Fibroblast of skin of scalp (primary cell): Measurements from ENCODE around the gene ATP8B1. TPM values are rescaled to one million over a fixed set of nuclear protein-coding genes. Genes with fewer than 3 reads are reported as not detected.
"Not testable (repeated sequence)": the region's sequence is repeated elsewhere in the genome, so short reads cannot be mapped to it uniquely, and the experiment has no call there.

ENCODE experiments used
- DNase-seq: peaks from one replicate; pipeline ENCODE4 v3.0.0-alpha.2; 2013
- polyA plus RNA-seq, 2 experiments: library from polyadenylated mRNA; unstranded; fragments of 120-200 nt; gene quantifications; one replicate each; pipeline ENCODE4 v1.2.1, GENCODE V29; 2013; ENCODE audit not compliant: insufficient read length in 2 of 2

The ATP8B1 gene
- polyA plus RNA-seq (2013, experiment 1 of 2; ENCODE audit: insufficient read length), result 34.3 TPM
- polyA plus RNA-seq (2013, experiment 2 of 2; ENCODE audit: insufficient read length), result 36.2 TPM

DNA sequence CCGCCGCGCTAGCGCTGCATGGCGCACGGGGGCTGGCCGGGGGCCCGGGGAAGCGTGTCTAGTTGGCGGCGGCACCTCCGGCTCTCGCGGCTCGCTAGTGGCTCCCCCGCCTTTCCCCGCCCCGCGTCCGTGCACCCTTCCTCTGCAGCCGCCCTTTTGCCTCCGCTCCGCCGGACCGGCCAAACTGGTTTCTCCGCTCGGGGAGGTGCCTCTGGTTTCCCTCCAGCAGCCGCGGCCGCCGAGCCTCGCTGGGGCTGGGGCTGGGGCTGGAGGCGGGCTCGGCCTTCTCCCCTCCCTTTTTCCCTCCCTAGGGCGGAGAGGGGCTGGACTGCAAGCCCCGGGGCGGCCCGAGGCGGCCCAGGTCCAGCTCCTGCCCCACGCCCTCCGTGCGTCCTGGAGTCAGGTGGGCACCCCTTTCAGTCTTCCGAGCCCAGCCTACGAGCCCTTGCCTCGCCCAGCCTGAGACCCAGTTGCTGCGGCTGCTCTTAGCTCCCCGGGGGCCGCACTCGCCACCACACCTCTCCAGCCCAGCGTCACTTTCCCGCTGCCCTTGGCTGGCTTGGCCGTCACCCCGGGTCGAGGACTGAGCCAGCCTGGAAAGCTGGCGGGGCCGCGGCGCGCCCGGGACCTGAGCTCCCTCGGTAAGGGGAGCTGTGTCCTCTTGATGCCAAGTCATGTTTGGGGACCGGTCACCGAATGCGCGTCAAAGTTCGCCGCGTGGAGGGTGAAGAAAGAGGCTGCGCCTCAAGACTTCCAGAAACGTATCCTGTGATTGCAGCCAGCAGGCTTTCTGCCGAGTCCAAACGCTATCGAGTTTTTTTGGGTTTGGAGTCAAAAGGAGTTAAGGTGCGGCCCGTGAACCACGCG is at the start of gene ATP8B1:
Gene ATP8B1 (minus strand): TSS at position 213 of the 867 bp plus-strand sequence. CDS start 71,508 bp downstream, outside the sequence.
- DNase-seq, result peak; percentile 80

DNA sequence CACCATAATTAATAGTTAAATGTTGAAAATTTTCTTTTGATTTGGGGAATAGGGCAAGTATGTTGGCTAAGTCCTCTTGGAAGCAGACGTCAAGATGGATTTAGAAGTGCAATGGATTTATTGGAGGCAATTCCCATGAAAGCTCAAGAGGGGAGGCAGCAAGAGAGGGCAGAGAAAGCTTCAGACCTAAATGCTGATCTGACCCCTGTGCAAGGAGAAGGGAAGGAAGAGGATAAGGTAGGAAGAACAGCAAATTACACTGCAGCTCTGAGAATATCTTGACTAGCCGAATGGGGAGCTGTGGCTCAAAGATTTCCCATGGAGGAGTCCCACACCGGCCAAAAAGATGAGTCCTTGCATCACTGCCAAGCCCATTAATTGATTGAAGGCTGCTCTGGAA is 46.9 kb upstream of the ATP8B1 start:
- no peak for DNase-seq

DNA sequence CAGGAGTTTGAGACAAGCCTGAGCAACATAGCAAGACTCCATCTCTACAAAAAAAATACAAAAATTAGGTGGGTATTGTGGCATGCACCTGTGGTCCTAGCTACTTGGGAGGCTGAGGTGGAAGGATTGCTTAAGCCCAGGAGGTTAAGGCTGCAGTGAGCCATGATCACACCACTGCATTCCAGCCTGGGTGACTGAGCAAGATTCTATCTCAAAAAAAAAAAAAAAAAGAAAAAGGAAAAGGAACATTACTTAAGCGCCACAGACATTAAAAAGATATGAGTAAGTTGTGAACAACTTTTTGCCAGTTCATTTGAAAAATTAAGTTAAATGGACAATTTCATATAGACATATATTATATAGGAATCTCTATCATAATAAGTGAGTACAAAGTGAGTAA is 45.3 kb upstream of the ATP8B1 start:
- not testable (repeated sequence) for DNase-seq

- not testable (repeated sequence) for DNase-seq
These were observed 44.3 kb upstream of the ATP8B1 start for GRCh38 chr18:57847431-57847830.

DNA sequence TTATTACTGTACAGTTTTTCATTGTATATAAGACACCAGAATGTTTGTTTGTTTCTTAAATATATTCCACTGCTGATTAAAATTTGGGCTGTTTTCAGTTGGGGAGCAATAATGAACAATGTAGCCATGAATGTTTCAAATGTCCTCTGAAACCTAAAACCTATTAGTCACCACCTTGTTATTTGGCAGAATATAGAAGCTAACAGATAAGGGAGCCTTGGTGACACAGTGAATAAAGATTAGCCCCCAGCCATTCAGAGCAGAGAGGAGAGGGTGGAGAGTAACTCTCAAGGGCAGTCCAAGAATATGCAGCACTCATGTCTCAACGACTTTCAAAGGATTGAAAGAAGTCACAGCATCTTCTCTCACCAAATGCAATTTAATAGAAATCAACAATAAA is 43.1 kb upstream of the ATP8B1 start:
- DNase-seq, result peak; percentile 67

DNA sequence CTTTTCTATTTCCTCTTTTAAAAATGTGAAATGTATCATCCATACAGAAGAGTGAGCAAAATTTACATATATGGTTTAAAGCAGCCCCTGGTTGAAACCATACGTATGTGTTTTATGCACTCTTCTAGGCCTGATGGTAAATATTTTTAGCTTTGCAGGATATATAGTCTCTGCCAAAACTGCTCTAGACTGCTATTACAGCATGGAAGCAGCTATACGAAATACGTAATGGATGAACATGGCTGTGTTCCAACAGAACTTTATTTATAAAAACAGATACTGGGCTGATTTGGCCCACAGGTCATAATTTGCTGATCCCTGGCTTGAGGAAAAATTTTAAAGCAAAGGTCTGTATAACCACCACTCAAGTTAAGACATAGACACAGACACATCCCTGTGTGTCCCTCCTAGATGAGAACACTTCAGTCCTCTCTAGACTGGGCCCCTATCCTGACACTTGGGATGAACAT is 42.5 kb upstream of the ATP8B1 start:
- DNase-seq, result no peak

DNA sequence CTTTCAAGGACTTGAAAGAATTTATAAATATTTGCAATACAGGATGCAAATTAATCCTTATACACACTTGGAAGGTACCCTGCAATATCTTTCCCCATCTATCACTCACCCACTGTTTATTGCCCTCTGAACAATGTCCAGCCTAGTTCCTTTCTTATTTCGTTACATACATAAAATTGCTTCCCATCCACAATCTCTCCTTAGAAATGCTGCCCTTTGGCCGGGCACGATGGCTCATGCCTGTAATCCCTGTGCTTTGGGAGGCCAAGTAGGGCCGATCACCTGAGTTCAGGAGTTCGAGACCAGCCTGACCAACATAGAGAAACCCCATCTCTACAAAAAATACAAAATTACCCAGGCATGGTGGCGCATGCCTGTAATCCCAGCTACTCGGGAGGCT is 41.2 kb upstream of the ATP8B1 start:
- no peak for DNase-seq

DNA sequence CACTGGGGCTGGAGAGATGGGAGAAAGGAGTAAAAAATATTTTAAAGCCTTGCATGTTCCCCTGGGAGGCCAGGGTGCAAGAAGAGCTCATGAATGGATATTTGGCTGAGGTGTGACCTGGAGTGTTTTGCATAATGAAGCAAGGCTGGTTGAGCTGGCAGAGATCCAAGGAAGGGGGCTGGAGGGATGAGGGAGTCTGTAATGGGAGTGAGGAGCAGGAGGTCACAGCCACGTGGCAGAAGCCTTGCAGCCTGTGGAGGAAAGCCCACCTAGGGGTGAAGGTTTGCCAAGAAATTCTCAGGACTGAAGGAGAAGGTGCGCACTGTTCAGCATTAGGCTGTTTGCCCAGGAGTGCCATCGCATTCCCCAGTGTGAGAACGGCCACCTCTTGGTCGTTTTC is 40.3 kb upstream of the ATP8B1 start:
- DNase-seq, result no peak

DNA sequence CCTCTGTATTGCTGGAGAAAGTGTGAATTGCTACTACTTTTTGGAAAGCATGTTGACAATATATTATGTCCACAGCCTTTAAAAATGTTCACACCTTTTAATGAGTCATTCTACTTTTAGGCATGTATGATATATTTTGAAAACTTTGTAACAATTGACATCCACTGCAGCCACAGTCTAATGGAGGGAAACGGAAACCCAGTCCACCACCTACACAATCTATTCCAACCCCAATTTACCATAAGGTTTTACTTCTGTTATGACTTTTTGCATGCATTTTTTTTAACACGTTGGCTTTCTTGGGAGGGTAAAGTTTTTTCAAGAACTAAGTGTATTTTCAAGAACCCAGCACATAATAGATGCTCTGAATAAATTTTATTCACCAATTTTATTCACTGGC is 38.5 kb upstream of the ATP8B1 start:
- DNase-seq, result no peak

- peak; percentile 85 for DNase-seq
These were observed 36.8 kb upstream of the ATP8B1 start for GRCh38 chr18:57839942-57840381.

GRCh38 chr18:57837917-57838548 is 34.9 kb upstream of the ATP8B1 start:
- no peak for DNase-seq

DNA sequence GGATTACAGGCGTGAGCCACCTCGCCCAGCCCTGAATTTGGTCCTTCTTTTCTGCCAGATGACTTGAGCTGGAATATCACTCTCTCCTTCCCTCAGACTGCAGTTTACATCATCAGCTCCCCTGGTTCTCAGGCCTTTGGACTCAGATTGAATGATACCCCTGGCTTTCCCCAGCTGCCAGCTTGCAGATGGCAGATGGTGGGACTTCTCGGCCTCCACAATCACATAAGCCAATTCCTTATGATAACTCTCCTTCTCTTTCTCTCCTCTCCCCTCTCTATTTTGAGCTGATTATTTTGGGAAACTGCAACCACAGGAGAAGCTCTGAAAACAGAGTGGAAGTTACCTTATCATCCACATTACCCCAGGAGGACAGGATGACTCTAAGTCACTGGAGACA is 33.4 kb upstream of the ATP8B1 start:
- no peak for DNase-seq

- DNase-seq, result no peak
These were observed 32.8 kb upstream of the ATP8B1 start for GRCh38 chr18:57835904-57836303.

DNA sequence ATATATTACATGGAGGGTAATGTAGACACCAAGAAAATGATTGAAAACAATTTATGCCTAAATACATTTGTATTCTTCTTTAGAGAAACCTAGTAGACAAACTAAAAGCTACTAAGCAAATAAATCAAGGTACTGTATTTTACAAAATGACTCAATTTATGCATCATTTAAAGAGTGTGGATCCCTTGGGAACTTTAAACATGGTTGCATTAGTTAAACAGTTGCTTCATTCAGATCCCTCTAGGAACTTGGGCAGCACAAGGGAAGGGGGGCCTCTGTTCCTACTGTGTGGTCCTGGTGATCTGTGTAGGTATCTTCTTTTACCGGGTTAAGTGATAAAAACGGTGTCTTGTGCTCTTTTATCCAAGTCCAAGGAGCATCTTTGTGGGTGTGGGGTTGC is 31.5 kb upstream of the ATP8B1 start:
- no peak for DNase-seq

- peak; percentile 57 for DNase-seq
These were observed 30.5 kb upstream of the ATP8B1 start for GRCh38 chr18:57833441-57834101.

DNA sequence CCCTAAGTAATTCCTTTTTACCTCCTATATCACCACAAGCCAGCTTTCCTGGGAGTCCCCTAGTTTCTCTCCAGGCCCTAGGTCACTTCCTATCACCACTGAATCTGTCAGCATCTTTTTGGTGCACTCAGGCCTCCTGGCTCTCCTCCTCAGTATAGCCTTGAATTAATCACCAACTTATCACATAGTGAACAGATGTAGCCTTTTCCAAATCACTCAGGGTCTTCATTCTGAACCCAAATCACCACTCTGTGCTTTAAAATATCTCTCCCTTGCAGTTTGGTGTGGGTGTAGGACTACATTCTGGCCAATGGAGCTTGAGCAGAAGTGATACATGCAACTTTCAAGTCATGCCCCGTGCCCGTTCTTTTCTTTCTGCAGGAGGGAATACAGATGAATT is 29.6 kb upstream of the ATP8B1 start:
- no peak for DNase-seq

DNA sequence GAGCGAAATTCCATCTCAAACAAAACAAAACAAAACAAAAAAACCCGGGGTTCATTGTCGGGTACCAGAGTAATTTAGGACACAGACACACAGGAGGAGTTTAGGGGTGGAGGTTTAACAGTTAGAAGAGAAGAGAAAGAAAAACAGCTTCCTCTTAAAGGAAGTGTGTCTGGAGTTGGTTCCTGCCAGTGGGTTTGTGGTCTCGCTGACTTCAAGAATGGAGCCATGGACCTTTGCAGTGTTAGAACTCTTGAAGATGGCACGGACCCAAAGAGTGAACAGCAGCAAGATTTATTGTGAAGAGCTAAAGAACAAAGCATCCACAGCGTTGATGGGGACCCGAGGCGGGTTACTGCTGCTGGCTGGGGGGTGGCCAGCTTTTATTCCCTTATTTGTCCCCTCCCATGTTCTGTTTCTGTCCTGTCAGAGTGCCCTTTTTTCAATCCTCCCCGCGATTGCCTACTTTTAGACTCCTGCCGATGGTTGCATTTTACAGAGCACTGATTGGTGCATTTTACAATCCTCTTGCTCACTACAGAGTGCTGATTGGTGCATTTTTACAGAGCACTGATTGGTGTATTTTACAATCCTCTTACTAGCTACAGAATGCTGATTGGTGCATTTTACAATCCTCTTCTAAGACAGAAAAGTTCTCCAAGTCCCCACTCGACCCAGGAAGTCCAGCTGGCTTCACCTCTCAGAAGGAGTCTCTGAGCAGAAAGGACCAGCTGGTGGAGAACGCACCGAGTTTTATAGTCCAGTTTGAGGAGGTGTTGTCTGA is 28.7 kb upstream of the ATP8B1 start:
- no peak for DNase-seq

- no peak for DNase-seq
These were observed 24.5 kb upstream of the ATP8B1 start for GRCh38 chr18:57827646-57828045.

GRCh38 chr18:57826252-57826651 is 23.1 kb upstream of the ATP8B1 start:
- DNase-seq, result no peak

DNA sequence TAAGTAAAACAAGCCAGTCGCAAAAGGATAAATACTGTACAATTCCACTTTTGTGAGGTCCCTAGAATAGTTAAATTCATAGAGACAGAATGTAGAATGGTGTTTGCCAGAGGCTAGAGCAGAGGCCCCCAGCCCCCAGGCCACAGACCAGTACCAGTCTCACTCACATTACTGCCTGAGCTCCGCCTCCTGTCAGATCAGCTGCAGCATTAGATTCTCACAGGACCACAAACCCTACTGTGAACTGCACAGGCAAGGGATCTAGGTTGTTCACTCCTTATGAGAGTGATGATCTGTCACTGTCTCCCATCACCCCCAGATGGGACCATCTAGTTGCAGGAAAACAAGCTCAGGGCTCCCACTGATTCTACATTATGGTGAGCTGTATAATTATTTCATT is 17.5 kb upstream of the ATP8B1 start:
- DNase-seq, result not testable (repeated sequence)

GRCh38 chr18:57819671-57820460 is 16.8 kb upstream of the ATP8B1 start:
- DNase-seq, result peak; percentile 77
